ENCODE measurements around the gene PITPNM2.

DNA sequence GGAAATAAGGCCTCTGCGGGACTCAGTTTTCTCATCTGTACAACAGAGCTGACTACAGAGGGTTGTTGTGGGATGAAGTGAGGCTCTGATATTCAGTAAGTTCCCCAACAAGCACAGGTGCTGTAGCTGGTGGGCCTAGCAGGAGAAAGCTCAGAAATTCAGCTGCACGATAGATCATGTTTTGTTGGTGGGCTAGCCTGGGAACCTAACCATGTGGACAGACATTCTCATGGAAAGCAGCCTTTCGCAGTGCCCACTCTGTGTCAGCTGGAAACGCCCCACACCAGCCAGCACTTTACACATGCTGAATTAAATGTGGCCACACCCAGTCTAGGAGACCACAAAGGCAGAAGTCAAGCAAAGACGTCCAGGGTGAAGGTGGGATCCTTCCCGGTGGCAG is 16.1 kb downstream of the PITPNM2 start:
- TF ChIP-seq CTCF (IDR thresholded peaks at IDR 0.05) (no peak), ZFX (IDR thresholded peaks at IDR 0.05; ENCODE audit: borderline replicate concordance) (no peak)
